ENCODE data around the gene TCF7L2. TPM values are rescaled to one million over a fixed set of nuclear protein-coding genes. Genes with fewer than 3 reads are reported as not detected.

The TCF7L2 gene
- total RNA-seq, 1 experiment from 2014 or later, result 16.1 TPM

DNA sequence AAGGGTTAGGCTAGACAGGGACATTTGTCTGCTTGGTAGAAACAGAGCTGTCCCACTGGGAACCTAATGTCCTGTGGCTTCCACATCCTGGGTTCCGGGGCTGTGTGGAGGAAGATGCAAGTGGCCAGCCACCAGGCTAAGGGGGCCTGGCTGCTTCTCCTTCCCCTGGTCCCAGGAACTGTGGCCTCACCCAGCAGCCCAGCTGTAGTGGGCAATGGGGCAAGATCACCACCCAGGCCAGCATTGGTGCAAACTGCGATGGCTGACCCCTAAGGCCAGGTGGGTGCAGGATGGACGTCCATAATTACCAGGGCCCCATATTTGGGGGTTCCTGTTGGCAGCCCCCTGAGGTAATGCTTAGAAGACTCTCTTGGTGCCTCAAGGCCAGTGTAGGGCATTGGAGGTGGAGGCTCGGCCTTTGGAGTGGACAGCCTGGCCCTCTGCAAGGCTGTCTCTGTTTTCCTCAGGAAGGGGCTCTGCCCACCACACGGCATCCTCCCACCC, 226.7 kb downstream of the TCF7L2 start:
- POLR2A ChIA-PET (ENCODE audit: unreplicated experiment), result no interaction called here
- ATAC-seq, result no peak
- no peak overlapping the region for H3K4me2 ChIP-seq (ENCODE audit: low read length)
- no peaks in the 10 kb centered on the region for H3K27me3 ChIP-seq (ENCODE audit: low read length)
- H3K9ac ChIP-seq (ENCODE audit: low read length), result no peak overlapping the region
- H3K9me3 ChIP-seq (ENCODE audit: low read length), result no peaks in the 10 kb centered on the region
- H3K36me3 ChIP-seq (ENCODE audit: low read depth, low read length), result no peaks in the 10 kb centered on the region
- no peaks in the 10 kb centered on the region for H4K20me1 ChIP-seq (ENCODE audit: low read length)
- TF ChIP-seq EZH2phosphoT487 (IDR thresholded peaks at IDR 0.05; ENCODE audit: borderline replicate concordance, low read length) (no peak), EZH2 (IDR thresholded peaks at IDR 0.05; ENCODE audit: low read length, unreplicated experiment) (no peak)
- TF ChIP-seq, protein P1, sequence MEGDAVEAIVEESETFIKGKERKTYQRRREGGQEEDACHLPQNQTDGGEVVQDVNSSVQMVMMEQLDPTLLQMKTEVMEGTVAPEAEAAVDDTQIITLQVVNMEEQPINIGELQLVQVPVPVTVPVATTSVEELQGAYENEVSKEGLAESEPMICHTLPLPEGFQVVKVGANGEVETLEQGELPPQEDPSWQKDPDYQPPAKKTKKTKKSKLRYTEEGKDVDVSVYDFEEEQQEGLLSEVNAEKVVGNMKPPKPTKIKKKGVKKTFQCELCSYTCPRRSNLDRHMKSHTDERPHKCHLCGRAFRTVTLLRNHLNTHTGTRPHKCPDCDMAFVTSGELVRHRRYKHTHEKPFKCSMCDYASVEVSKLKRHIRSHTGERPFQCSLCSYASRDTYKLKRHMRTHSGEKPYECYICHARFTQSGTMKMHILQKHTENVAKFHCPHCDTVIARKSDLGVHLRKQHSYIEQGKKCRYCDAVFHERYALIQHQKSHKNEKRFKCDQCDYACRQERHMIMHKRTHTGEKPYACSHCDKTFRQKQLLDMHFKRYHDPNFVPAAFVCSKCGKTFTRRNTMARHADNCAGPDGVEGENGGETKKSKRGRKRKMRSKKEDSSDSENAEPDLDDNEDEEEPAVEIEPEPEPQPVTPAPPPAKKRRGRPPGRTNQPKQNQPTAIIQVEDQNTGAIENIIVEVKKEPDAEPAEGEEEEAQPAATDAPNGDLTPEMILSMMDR (conservative IDR thresholded peaks at IDR 0.05; ENCODE audit: low read depth, low read length), result no peak
- DNase-seq, result no peak
- H2AFZ ChIP-seq (ENCODE audit: low read length), result no peak overlapping the region
- H3F3A ChIP-seq (ENCODE audit: low read length, unreplicated experiment), result no peaks in the 10 kb centered on the region
- no peaks in the 10 kb centered on the region for H3K9me2 ChIP-seq (replicated peaks; ENCODE audit: low read length)
- no peak overlapping the region for H3K4me3 ChIP-seq (ENCODE audit: low read length)
- no peak overlapping the region for H3K27ac ChIP-seq (ENCODE audit: low read length)
- H3K79me2 ChIP-seq (ENCODE audit: low read length), result no peaks in the 10 kb centered on the region
- intact Hi-C loops (cut with micrococcal nuclease), result no loop called here
- CTCF ChIA-PET, result no interaction called here
- no TSS peak for BruUV-seq (replicated peaks)
- H3K4me1 ChIP-seq (ENCODE audit: insufficient read depth, low read length), result no peaks in the 10 kb centered on the region

DNA sequence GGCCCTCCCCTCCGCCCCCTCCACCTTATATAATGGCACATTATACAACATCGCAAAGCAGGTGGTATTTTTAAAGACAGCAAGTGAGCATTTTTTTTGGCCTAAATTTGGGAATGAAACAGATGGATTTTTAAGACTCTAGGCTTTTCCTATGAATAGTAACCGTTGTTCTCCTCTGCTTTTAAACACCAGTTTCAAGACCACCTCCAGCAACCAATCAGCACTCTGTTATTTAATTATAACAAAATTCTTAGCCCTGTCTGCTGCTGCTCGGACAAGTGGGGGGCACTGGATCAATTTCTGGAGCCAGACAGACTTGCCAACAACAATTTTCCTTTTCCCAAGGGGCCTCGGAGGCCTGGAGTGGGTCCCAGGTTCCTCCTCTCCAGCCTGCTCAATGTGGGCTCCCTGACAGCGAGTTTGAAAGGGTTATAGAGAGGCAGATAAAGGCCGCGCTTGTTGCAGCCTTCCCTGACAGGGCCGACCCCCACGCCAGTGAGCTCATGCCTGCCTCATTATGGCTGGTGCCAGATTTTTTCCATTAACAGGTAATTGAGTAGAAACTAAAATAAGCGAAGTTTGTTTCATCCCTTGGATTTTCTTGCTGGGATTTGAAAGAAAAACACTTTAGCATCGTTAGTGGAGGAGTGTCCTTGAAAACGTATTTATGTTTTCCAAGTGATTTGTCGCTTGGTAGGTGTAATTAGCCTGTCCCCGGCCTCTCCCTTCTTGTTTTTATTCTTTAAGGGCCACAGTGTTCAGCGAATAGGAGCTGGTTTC, 227.3 kb downstream of the TCF7L2 start:
- Histone ChIP-seq H3K79me2 (ENCODE audit: low read length) (no peaks in the 10 kb centered on the region), H3F3A (ENCODE audit: low read length, unreplicated experiment) (no peaks in the 10 kb centered on the region), H3K4me2 (ENCODE audit: low read length) (no peak overlapping the region), H3K9ac (ENCODE audit: low read length) (no peak overlapping the region), H3K4me3 (ENCODE audit: low read length) (no peak overlapping the region), H3K9me2 (replicated peaks; ENCODE audit: low read length) (no peaks in the 10 kb centered on the region), H4K20me1 (ENCODE audit: low read length) (no peaks in the 10 kb centered on the region), H3K27me3 (ENCODE audit: low read length) (no peaks in the 10 kb centered on the region), H3K27ac (ENCODE audit: low read length) (no peak overlapping the region), H3K4me1 (ENCODE audit: insufficient read depth, low read length) (no peaks in the 10 kb centered on the region), H3K9me3 (ENCODE audit: low read length) (no peaks in the 10 kb centered on the region), H2AFZ (ENCODE audit: low read length) (no peak overlapping the region), H3K36me3 (ENCODE audit: low read depth, low read length) (no peaks in the 10 kb centered on the region)
- ATAC-seq, result no peak
- DNase-seq, result no peak
- intact Hi-C loops (cut with micrococcal nuclease), result no loop called here
- ChIA-PET CTCF (no interaction called here), POLR2A (ENCODE audit: unreplicated experiment) (no interaction called here)
- TF ChIP-seq EZH2 (IDR thresholded peaks at IDR 0.05; ENCODE audit: low read length, unreplicated experiment), result no peak
- no peak for TF ChIP-seq EZH2phosphoT487 (IDR thresholded peaks at IDR 0.05; ENCODE audit: borderline replicate concordance, low read length)
- no TSS peak for BruUV-seq (replicated peaks)

DNA sequence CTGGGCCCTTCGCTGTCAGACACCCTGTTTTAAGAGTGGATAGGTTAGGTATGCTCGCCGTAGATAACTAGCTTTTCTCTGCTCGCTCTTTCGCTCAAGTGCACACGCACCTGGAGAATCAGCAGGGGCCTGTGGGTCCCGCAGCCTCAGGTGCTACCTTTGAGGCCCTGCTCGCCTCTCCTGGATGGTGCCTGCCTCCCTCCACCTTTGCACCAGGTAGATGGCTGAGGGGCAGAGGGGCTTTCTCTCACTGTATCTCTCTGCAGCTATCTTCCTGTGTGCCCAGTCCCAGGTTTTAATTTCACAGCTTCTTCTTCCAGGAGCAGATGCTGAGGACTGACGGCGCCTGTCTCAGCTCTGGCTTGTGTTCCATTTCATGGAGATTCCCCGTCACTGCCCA, 227.9 kb downstream of the TCF7L2 start:
- ATAC-seq, result no peak
- Histone ChIP-seq H3K4me3 (ENCODE audit: low read length) (no peak overlapping the region), H3K27me3 (ENCODE audit: low read length) (no peaks in the 10 kb centered on the region), H3K4me2 (ENCODE audit: low read length) (no peak overlapping the region), H3K9me3 (ENCODE audit: low read length) (no peaks in the 10 kb centered on the region), H3K9ac (ENCODE audit: low read length) (no peak overlapping the region), H2AFZ (ENCODE audit: low read length) (no peak overlapping the region), H3K4me1 (ENCODE audit: insufficient read depth, low read length) (no peaks in the 10 kb centered on the region), H3F3A (ENCODE audit: low read length, unreplicated experiment) (no peaks in the 10 kb centered on the region), H3K36me3 (ENCODE audit: low read depth, low read length) (no peaks in the 10 kb centered on the region), H3K27ac (ENCODE audit: low read length) (no peak overlapping the region), H3K79me2 (ENCODE audit: low read length) (no peaks in the 10 kb centered on the region), H4K20me1 (ENCODE audit: low read length) (no peaks in the 10 kb centered on the region), H3K9me2 (replicated peaks; ENCODE audit: low read length) (no peaks in the 10 kb centered on the region)
- no peak for DNase-seq
- no peak for TF ChIP-seq EZH2 (IDR thresholded peaks at IDR 0.05; ENCODE audit: low read length, unreplicated experiment)
- TF ChIP-seq, protein P1 (conservative IDR thresholded peaks at IDR 0.05; ENCODE audit: low read depth, low read length), result no peak
- TF ChIP-seq EZH2phosphoT487 (IDR thresholded peaks at IDR 0.05; ENCODE audit: borderline replicate concordance, low read length), result no peak
- ChIA-PET POLR2A (ENCODE audit: unreplicated experiment) (no interaction called here), CTCF (no interaction called here)
- BruUV-seq (replicated peaks), result no TSS peak
- intact Hi-C loops (cut with micrococcal nuclease), result no loop called here

All from PC-3 (cell line).